ENCODE results near the gene NR4A1. TPM values are rescaled to one million over a fixed set of nuclear protein-coding genes. Genes with fewer than 3 reads are reported as not detected.

The NR4A1 gene
- total and polyA plus RNA-seq, 2 of the 13 experiments (the other 11 are each of a cell fraction or from before 2014, with no cell fraction given) = 5.7 to 15.2 TPM

- FAIRE-seq = no peak
- no peak overlapping the region for H2AFZ ChIP-seq (ENCODE audit: low read length)
- no peak overlapping the region for H3K9ac ChIP-seq (ENCODE audit: insufficient read depth, low read depth, low read length)
- CTCF ChIA-PET (ENCODE audit: low intra/inter-chr PET ratio, low total read pairs) = no interaction called here
- POLR2A ChIA-PET = interaction anchor here (1.1 kb wide), 1 partner anchor 9 kb away, joined by 3 read pairs; no protein-coding TSS in a partner anchor
- intact Hi-C loops (cut with micrococcal nuclease; ENCODE audit: unreplicated experiment) (no loop called here), in situ Hi-C loops (cut with HindIII; ENCODE audit: extremely low pct_ligation_motif_present, low pct_unique_long_range_greater_than_20kb) (no loop called here)
- H4K20me1 ChIP-seq (ENCODE audit: insufficient read depth, low read length) = no peaks in the 10 kb centered on the region
- no peak overlapping the region for H3K27ac ChIP-seq (ENCODE audit: extremely low read length, insufficient read depth, low read length)
- H3K9me3 ChIP-seq (ENCODE audit: low read length) = no peaks in the 10 kb centered on the region
- H3K4me2 ChIP-seq (ENCODE audit: low read depth, low read length) = no peak overlapping the region; the same call in 1 of the 2 replicates
- H3K36me3 ChIP-seq (replicated peaks in 1 of 2; ENCODE audit: control insufficient read depth in 1 of 2, insufficient read depth in 2 of 2, low read length in 2 of 2) = no peaks in the 10 kb centered on the region
- WGBS (ENCODE audit: low lambda C conversion rate) = 44% methylated on average over 5 of the region's 6 CpGs
- H3K79me2 ChIP-seq (ENCODE audit: insufficient read depth, low read length) = no peaks in the 10 kb centered on the region
- ATAC-seq = peak; percentile 20
- H3K27me3 ChIP-seq (ENCODE audit: control insufficient read depth in 1 of 2, insufficient read depth in 2 of 2, low read length in 2 of 2) = peaks cover 1 to 13% of the 10 kb centered on the region in 2 experiments; a peak in 3 of 5 replicates
- peak; percentile 9; the same call in 1 of the 2 replicates for TF ChIP-seq ZNF687 (CRISPR knock-in tag; IDR thresholded peaks at IDR 0.05)
- no peak for TF ChIP-seq ZNF713 (CRISPR knock-in tag; IDR thresholded peaks at IDR 0.05)
- TF ChIP-seq SALL1 (CRISPR knock-in tag; IDR thresholded peaks at IDR 0.05) = 0 out of 2 replicates have a peak, but pooled peaks have one; percentile 19
- peak; percentile 79 to 92 for TF ChIP-seq REST (IDR thresholded peaks at IDR 0.05; ENCODE audit: borderline replicate concordance in 1 of 2, low read depth in 1 of 2, low read length in 2 of 2)
- peak; percentile 88 for TF ChIP-seq MIER2 (CRISPR knock-in tag; IDR thresholded peaks at IDR 0.05)
- TF ChIP-seq GFI1 (CRISPR knock-in tag; IDR thresholded peaks at IDR 0.05; ENCODE audit: borderline replicate concordance) = no peak
- 0 out of 2 replicates have a peak, but pooled peaks have one; percentile 14 for TF ChIP-seq SAP130 (CRISPR knock-in tag; IDR thresholded peaks at IDR 0.05; ENCODE audit: low read depth)
- BruUV-seq (replicated peaks) = no TSS peak
- peaks cover 80% of the 10 kb centered on the region for H3K4me1 ChIP-seq (ENCODE audit: insufficient read depth, low read length)
- H3K4me3 ChIP-seq (replicated peaks in 1 of 3; ENCODE audit: insufficient read depth in 1 of 3, low read depth in 2 of 3, low read length in 3 of 3) = no peak overlapping the region
- no peak for DNase-seq (ENCODE audit: low spot score)
These were observed 9.5 kb upstream of the NR4A1 start for GRCh38 chr12:52041695-52042123.

Measured in HepG2 (cell line).